CMK (cell line): Measurements from ENCODE around the gene LBHD2.

ENCODE experiments used
- DNase-seq: peaks from one replicate; pipeline ENCODE4 v3.0.0-alpha.2; 2010; ENCODE audit warnings: low read depth

The LBHD2 gene

GRCh38 chr14:103091041-103091882 lies 7.3 kb downstream of the LBHD2 start:
- no peak for DNase-seq

GRCh38 chr14:103091883-103092222 lies 7.8 kb downstream of the LBHD2 start:
- DNase-seq = no peak

DNA sequence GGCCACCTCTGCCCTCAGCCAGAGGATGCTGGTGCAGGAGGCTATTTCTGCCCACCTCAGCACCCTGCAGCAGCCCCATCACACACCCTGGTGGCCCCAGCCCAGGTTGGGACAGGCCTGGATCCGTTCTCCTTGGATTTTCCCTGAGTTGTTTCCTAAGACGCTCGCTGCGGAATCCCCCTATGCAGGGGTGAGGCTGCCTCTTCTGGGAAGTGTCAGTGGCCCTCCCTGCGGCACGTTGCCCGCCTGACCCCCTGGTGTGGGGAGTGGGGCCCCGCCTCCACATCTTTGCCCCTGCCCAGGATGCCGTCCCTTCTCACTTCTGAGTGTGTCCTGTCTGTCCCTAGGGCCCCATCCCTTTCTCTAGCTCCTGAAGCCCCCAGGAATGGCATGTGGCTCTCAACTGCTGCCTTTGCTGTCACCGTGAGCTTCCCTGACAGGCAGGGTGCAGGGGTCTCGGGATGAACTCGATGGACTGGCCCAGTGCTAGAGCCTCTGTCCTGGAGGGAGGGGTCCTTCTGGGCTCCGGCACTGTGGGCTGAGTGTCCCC lies 9.9 kb downstream of the LBHD2 start:
- no peak for DNase-seq

DNA sequence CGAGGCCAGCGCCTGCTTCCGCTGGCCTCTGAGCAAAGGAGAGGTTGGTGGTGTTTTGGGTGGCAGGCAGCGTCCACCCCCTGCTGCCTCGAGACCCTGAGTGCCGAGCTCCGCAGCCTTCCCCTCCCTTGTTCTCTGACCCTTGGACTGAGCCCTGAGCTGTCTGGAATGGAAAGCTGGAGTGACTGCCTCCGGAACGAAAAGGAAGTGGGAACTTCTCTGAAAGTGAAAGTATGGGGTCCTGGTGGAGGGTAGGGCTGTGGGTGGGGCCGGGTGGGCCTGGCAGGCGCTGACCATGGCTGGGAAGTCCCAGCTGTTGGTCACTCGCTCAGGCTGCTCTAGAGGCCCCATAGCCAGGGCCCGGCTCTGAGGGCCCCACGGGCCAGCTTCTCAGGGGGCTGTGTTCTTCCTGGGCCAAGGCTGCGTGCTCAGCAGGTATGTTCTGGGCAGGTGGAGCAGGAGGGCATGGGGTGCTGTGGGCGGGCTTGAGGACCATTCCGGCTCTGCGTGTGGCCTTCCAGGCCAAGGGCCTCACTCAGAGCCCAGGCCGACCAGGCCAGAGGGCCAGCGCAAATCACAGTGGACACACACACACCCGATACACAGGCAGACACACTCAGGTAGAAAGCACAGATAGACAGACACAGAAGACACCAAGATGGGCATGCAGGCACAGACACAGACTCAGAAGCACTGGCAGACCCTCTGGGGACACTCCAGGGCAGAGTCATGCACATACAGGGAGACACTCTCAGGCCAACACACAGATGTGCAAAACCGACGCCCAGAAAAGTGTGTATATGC lies 10.6 kb downstream of the LBHD2 start, which contains the start of gene EXOC3L4:
Gene EXOC3L4 (plus strand): TSS at position 320 of the 804 bp plus-strand sequence. CDS start 5,495 bp downstream, outside the sequence.
- DNase-seq = no peak

GRCh38 chr14:103095210-103095778 lies 11.3 kb downstream of the LBHD2 start:
- DNase-seq = no peak

DNA sequence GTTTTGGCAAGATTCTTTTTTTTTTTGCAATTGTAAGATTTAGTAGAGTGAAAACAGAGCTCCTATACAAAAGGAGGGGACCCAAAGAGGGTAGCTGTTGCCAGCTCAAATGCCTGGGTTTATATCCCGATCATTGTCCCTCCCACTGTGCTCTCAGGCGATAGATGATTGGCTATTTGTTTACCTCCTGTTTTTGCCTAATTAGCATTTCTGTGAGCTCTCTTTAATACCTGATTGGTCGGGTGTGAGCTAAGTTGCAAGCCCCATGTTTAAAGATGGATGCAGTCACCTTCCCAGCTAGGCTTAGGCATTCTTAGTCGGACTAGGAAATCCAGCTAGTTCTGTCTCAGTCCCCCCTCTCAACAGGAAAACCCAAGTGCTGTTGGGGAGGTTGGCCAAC lies 12.4 kb downstream of the LBHD2 start:
- no peak for DNase-seq

DNA sequence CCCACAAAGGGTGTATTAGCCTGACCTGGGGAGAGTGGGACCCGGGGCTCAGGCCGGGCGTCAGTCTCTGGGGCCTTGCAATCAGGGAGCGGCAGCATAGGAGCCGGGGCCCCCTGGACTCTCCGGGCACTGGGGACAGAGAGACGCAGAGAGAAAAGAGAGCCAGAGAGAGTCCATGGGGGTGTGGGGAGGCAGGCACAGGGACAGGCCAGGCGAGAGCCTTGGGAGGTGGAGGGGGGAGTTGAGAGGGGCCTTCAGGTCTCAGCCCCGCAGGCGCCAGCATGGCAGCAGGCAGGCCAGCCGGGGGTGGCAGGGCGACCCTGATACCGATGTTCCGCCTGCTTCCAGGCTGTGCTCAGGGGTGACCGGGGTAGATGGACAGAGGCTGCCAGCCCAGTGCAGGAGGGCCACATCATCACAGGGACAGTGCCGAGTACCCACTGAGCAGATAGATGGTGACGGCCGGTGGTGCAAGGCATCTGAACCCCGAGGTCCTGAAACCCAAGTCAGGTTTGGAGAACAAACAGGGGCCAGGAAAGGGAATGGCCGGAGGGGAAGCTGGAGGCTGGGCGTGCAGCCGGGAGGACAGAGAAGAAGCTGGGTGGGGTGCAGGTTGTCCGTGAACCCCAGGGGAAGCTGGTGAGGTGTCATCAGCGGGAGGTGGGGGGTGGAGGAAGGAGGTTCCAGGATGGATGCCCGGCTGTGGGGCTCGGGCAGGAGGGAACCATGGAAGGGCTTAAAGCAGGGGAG lies 13.4 kb downstream of the LBHD2 start:
- no peak for DNase-seq

DNA sequence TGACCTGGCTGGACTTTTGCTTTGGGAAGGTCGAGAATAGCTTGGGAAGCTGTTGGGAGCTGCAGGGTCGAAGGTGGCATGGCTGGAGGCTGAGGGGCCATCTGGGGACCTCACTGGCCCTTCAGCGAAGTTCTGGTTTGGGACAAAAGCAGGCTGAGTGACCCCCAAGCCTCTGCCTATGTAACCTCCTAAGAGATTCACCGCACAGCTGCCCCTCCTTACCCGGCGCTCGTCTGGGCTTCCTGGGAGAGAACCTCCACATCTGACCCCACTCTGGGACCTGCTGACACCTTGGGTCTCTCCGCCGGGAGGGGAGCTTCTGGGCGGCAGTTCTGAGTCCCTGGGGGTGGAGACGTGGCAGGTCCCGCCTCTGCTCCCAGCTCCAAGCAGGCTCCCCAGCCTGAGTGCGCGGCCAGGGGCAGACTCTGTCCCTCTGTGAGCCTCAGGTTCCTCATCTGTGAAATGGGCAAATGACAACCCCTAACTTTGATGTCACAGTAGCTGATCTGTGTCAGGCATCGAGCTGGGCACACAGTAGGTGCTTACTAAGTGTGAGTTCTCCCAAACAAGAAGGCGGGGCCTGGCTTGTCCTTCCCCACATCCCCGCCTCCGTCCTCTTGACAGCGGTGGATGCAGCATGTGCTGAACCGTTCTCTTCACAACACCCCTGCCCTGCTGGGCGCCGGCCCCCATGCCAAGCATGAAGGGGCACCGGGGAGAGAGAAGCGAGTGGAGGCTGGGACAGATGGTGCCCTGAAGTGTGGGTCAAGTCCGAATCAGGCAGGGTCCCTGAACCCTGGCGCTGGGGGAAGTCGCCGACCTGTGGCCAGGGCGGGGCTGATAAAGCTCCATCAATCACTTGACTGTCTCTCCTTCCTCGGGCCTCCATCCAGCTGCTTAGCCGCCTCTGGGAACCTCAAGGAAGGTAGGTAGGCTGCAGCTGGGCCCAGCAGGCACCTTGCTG lies 14.3 kb downstream of the LBHD2 start:
- no peak for DNase-seq

DNA sequence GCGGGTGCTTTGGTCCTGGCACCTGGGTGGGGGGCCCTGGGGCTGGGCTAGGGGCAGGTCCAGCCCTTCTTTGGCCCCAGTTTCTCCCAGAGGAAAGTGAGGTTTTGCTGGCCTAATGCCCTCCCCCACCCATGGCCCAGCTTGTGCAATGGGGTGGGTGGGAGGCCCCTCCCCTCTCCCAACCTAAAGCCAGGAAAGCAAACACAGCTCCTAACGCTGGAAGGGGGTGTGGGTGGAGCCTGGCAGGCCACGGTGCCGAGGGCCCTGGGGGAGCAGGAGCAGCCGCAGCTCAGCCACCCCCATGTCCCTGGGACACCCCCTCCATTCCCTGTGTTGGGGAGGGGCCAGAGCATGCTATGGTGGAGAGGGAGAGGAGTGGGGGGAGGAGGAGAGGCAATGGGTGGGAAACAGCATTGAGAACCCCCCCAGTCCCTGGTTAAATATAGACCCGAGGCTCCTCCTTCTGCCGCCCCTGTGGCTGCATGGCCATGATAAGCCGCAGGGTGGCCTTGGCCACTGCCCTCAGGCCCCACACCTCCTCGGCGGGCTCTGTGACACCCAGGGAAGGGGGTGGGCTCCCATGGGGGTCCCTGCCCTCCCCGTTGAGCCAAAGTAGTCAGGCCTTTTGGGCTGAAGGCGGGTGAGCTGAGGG lies 15.2 kb downstream of the LBHD2 start:
- DNase-seq = no peak

DNA sequence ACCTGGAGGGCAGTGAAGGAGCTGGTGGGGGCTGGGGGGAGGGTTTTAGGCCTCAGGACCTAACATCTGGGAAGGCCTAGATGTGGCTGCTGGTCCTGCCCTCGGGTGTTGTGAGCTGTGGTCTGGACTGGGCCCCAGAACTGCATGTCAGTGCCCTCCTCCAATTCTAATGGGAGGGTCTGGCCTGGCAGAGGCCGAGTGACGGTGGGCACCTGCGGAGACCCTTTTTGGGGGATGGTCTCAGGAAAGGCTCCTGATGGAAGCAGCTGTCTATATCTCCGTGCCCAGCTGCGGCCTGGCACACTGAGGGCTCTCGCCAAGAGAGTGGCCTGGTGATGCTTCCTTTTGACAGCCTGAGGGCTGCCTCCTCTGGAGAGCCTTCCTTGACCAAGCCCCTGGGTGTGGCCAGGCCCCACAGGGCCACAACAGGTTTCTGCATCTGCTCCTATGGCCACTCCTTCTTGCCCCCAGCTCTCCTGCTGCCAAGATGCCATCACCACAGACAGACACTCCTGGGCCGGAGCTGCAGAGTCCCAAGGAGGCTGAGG lies 15.8 kb downstream of the LBHD2 start:
- no peak for DNase-seq

GRCh38 chr14:103100281-103101121 lies 16.5 kb downstream of the LBHD2 start:
- DNase-seq = no peak

DNA sequence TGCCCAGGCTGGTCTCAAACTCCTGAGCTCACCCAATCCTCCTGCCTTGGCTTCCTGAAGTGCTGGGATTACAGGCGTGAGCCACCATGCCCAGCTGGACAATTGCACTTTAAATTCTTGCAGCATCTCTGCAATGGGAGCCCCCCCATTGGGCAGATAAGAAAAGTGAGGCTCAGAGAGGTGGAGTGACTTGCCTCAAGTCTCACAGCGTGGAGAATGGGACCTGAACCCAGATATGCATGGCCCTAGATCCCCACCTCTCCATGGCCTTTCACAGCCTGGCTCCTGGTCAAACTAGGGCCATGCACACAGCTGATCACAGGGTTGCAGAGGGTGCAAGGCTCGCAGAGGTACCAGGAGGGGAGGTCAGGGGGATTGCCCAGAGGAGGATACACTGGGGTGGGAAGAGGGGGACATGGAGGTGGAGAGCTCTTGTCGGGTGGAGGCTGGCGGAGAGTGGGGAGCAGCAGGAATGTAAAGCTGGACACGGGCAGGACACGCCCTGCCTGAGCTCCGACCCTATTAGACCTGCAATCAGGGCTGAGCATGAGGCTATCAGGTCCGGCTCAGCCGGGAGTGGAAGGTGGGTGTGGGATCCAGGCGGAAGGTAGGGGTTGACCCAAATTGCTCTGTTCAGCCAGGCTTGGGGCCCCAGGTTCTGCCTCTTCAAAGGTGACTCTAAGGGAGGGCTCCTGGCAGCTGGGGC lies 17.4 kb downstream of the LBHD2 start:
- DNase-seq = no peak

DNA sequence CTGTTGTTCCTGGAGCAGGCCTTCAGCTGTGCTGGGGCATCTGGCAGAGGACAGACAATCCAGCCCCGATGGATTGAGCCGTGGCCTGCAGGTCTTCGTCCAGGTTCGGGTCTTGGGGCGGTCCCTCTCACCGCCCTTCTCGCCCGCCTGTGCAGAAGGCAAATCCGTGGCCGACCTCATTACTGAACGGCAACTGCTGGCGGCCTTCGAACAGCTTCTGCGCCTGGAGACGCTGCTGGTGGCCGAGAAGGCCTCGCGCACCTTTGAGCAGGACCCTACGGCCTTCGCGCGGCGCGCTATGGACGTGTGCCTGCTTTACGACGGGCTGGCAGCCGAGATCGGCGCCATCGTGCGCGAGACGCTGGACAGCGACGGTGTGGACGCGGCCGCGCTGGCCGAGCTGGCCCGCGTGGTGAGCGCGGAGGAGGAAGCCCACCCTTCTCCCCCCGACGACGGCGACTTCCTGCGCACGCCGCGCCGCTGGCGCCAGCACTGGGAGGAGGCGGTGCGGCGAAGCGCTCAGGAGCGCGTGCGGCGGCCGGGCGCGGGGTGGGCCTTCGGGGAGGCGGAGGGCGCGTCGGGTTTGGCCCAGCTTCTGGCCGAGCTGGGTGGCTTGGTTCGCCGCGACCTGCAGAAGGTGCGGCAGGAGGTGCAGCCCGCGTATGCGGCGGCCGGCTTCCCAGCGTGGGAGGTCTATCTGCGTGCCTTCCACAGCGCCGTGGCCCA lies 18.1 kb downstream of the LBHD2 start:
- no peak for DNase-seq

DNA sequence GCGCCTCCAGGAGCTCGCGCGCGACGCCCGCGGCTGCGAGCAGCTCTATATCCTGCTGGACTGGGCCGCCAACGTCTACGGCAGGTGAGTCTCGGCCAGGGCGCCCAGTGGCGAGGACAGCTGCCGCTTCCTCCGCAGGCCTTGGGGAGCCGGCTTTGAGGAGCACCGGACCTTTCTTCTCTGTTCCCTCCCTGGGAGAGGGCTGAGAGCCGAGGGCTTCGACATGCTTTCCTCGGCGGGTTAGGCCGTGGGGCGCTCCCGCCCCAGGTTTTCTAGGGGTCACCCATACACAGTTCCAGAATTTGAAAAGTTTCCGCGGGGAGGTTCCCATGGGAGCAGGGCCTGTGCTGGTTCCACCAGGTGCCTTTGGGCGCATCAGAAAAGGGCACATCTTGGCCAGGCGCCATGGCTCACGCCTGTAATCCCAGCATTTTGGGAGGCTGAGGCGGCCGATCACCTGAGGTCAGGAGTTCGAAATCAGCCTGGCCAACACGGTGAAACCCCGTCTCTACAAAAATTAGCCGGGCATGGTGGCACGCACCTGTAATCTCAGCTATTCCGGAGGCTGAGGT lies 18.8 kb downstream of the LBHD2 start:
- no peak for DNase-seq

DNA sequence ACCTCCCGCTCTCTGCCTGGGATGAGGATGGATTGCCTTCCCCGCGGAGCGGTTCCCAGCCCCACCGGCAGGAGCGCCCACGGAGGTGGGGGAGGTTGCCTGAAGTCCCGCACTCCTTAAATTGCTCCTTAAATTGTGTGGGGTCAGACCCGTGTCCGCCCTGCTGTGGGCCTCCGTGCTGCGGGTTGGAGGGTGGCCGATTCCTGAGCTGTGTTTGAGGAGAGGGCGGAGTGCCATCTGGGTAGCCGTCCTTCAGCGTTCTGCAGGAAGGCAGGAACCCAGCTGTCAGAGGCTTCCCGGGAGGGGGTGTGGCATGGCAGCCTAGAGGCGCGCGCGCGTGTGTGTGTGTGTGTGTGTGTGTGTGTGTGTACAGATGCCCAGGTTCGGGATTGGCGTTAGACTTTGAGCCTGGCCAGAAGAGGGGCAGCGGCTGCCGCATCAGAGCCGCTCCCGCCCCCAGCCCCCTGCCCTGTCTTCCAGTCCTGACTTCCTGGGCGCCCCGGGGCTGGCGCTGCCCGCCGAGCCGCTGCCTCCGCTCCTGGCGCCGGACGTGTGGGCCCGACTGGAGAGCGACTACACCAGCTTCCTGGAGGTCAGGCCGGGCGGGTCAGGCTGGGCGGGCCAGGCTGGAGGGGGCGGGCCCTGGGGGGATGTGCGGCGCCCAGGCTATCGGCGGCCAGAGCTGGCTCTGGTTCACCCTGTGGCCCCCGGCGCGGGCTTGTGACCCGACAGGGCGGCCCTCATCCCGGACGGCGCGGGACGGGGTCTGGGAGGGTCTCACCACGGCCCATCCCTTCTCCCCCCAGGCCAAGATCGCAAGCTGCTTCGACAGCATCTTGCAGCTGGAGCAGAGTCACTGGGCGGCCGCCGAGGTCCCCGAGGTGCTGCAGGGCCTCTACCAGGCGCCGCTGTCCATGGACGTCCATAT lies 19.7 kb downstream of the LBHD2 start:
- no peak for DNase-seq

DNA sequence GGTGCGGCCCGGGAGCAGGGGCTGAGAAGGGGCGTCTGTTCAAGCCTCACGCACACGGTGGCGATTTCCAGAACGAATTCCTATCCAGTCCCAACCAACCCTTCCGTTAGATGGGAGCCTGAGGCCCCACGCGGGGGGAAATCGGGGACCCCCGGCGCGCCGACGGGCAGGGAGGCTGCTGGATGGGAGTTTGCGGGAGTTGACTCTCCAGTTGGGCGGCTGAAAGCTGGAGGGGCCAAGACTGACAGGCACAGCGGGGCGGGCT lies 20.3 kb downstream of the LBHD2 start:
- DNase-seq = no peak
